Body of pancreas (tissue), 4 donors: Measurements from ENCODE around the gene PRUNE2. TPM values are rescaled to one million over a fixed set of nuclear protein-coding genes. Genes with fewer than 3 reads are reported as not detected.

Experiments
- ATAC-seq: fragments of 150-250 bp; one replicate; pipeline ENCODE4 v1.9.1; 2016
- DNase-seq, 4 donors: peaks; one replicate each; pipeline ENCODE4 v3.0.0-alpha.2; 2019
- H3K27ac ChIP-seq, 4 donors: fragments of 200-600 bp; sonication (generic); 1 replicate in 3 of 4; 2 replicates in 1 of 4; pipeline versions ENCODE4 v1.5.1 to v1.6.1; 2016 to 2019; ENCODE audit warnings: mild to moderate bottlenecking in 1 of 4, mixed read lengths in 1 of 4, moderate library complexity in 1 of 4
- H3K27me3 ChIP-seq, 2 donors: fragments of 200-600 bp; sonication (generic); one replicate each; pipeline ENCODE4 v1.6.0; 2016; ENCODE audit warnings: mild to moderate bottlenecking in 1 of 2
- H3K36me3 ChIP-seq, 2 donors: fragments of 200-600 bp; sonication (generic); replicated peaks in 1 of 2; 2 replicates each; pipeline ENCODE4 v1.5.1; 2016; ENCODE audit warnings: low read depth in 2 of 2; ENCODE audit not compliant: insufficient read depth in 1 of 2
- H3K4me1 ChIP-seq: fragments of 200-600 bp; sonication (generic); one replicate; pipeline ENCODE4 v1.6.0; 2016
- H3K4me3 ChIP-seq, 2 donors: fragments of 200-600 bp; sonication (generic); 1 replicate in 1 of 2; 2 replicates in 1 of 2; pipeline ENCODE4 v1.5.1; 2016 to 2019
- H3K9me3 ChIP-seq, 3 donors: fragments of 200-600 bp; sonication (generic); 1 replicate in 2 of 3; 2 replicates in 1 of 3; pipeline ENCODE4 v1.5.1; 2016
- POLR2A ChIP-seq, 3 donors: fragments of 450-650 bp; IDR thresholded peaks; one replicate each; pipeline ENCODE4 v1.6.1; 2016; ENCODE audit warnings: antibody characterized with exemption in 3 of 3, mild to moderate bottlenecking in 2 of 3
- WGBS, 2 donors: methylation state at CpG; one replicate each; pipeline ENCODE4 v1.1.5; 2017; 5-methylcytosine and 5-hydroxymethylcytosine counted together
- intact Hi-C: fragments of 100-400 bp; cut with DNase I; formaldehyde crosslinking; loops from one replicate; pipeline ENCODE4 v1.15.1; 2023
- total RNA-seq, 2 donors: library from RNA; depleted of rRNA; stranded (reverse); fragments of >200 nt; gene quantifications; one replicate each; pipeline ENCODE4 v1.1.0, GENCODE V29; 2016
- TF ChIP-seq, protein P1 (sequence below), 7 experiments: fragments of 450-650 bp in 4 of 7; fragments of 200-600 bp in 3 of 7; sonication (generic) in 3 of 7; IDR thresholded peaks; one replicate each; pipeline ENCODE4 v1.5.1; 2016 to 2019; ENCODE audit warnings: antibody characterized with exemption in 7 of 7

The PRUNE2 gene
- total RNA-seq, 2 donors from 2014 or later: 3.9 to 15.2 TPM

DNA sequence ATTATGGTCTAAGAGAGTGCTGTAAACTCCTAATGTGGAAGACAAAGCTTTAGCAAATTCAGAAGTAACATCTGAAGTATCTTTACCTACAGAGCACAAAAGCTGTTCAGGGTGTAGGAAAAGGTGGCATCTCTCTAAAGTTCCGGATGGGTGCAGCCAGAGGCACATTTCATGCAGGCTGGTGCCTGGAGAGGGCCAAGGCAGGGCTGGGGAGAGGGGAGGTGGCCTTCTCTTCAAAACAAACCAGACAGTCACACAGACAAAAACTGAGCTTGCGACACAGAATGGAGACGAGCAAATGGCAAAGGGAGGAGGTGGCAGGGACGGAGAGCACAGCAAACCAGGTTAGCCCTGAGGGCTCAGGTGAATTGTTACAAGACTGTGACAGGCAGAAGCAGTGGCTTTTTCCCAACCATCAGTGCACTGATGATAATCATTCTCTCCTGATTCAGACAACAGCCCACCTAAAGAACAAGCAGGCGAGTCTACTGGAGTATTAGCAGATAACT lies 263.2 kb downstream of the PRUNE2 start:
- H3K9me3 ChIP-seq: no peaks in the 10 kb centered on the region
- TF ChIP-seq POLR2A (IDR thresholded peaks at IDR 0.05): no peak
- TF ChIP-seq, protein P1, sequence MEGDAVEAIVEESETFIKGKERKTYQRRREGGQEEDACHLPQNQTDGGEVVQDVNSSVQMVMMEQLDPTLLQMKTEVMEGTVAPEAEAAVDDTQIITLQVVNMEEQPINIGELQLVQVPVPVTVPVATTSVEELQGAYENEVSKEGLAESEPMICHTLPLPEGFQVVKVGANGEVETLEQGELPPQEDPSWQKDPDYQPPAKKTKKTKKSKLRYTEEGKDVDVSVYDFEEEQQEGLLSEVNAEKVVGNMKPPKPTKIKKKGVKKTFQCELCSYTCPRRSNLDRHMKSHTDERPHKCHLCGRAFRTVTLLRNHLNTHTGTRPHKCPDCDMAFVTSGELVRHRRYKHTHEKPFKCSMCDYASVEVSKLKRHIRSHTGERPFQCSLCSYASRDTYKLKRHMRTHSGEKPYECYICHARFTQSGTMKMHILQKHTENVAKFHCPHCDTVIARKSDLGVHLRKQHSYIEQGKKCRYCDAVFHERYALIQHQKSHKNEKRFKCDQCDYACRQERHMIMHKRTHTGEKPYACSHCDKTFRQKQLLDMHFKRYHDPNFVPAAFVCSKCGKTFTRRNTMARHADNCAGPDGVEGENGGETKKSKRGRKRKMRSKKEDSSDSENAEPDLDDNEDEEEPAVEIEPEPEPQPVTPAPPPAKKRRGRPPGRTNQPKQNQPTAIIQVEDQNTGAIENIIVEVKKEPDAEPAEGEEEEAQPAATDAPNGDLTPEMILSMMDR (IDR thresholded peaks at IDR 0.05): no peak
- ATAC-seq (no peak), DNase-seq (no peak)
- no peaks in the 10 kb centered on the region for H3K36me3 ChIP-seq
- intact Hi-C loops: no loop called here
- 84 to 91% methylated on average over 5 of the region's 5 CpGs for WGBS, 2 donors
- no peaks in the 10 kb centered on the region for H3K27me3 ChIP-seq
- no peaks in the 10 kb centered on the region for H3K4me1 ChIP-seq
- H3K4me3 ChIP-seq: no peak overlapping the region
- no peak overlapping the region for H3K27ac ChIP-seq

DNA sequence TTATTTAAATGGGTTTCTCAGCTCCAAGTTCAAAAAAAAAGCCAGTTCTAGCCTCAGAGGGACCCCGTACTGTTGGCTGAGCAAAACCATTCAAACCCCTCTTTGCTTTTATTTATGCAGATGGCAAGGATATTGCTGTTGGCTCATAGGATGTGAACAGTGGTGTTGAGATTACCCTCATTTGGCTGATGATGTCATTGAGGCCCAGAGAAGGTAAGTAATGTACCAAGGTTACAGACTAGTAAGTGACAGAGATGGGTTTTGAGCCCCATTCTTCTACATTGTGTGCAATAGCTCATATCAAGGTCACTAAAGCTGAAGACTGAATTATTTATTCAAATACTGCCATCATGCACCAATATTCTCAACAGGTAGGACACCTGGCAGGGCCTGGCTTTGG lies 263.8 kb downstream of the PRUNE2 start:
- H3K4me3 ChIP-seq: no peak overlapping the region
- no peak overlapping the region for H3K27ac ChIP-seq
- intact Hi-C loops: no loop called here
- TF ChIP-seq POLR2A (IDR thresholded peaks at IDR 0.05): no peak
- TF ChIP-seq, protein P1 (IDR thresholded peaks at IDR 0.05): no peak
- no peaks in the 10 kb centered on the region for H3K27me3 ChIP-seq
- WGBS, 2 donors: 93 to 100% methylated on average over 1 of the region's 1 CpG
- no peak for DNase-seq
- H3K36me3 ChIP-seq: no peaks in the 10 kb centered on the region
- H3K4me1 ChIP-seq: no peaks in the 10 kb centered on the region
- H3K9me3 ChIP-seq: no peaks in the 10 kb centered on the region
- no peak for ATAC-seq

DNA sequence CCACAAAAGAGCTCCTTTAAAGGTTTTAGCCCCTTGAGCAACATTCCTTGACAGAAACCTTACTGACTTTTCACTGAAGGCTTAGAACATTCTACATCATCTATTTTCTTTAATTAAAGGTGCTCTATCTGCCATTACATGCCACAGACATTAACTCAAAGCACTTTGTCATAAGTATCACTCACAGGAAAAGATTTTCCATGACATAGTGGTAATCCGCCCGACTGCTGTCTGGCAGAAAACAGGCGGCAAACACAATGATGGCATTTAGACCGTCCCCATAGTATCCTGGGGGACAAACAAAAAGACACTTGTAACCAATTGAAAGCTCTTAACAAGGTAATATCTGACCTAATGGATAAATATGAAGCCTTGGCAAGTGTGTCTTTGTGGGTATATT lies 267.9 kb downstream of the PRUNE2 start:
- ATAC-seq (no peak), DNase-seq (no peak)
- 86 to 93% methylated on average over 4 of the region's 4 CpGs for WGBS, 2 donors
- H3K4me3 ChIP-seq: no peak overlapping the region
- peaks cover 11% of the 10 kb centered on the region for H3K4me1 ChIP-seq
- H3K36me3 ChIP-seq: no peaks in the 10 kb centered on the region
- H3K27me3 ChIP-seq: no peaks in the 10 kb centered on the region
- intact Hi-C loops: no loop called here
- H3K27ac ChIP-seq: no peak overlapping the region
- no peaks in the 10 kb centered on the region for H3K9me3 ChIP-seq
- TF ChIP-seq POLR2A (IDR thresholded peaks at IDR 0.05): no peak
- TF ChIP-seq, protein P1 (IDR thresholded peaks at IDR 0.05): no peak

DNA sequence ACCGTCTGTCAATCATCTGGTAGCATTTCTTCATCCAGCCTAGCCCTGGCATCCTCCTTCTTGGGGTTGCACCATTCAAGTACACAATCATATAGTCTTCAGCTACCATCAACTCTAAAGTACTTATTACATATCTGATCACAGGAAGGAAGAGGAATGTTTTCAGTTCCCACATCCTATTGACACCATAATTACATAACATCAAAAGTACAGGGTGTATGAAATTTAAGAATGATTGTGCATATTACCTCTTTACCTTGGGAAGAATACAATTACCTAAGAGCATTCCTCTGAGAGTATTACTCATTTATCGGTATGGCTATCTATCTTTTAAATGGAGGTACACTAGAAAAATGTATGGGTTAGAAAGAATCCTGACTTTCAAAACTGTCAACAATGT lies 268.5 kb downstream of the PRUNE2 start:
- Histone ChIP-seq H3K9me3 (no peaks in the 10 kb centered on the region), H3K36me3 (no peaks in the 10 kb centered on the region)

More for the DNA sequence above, 268.5 kb downstream of the PRUNE2 start:
- no peak for DNase-seq
- Histone ChIP-seq H3K27ac (no peak overlapping the region), H3K4me1 (peaks cover 11% of the 10 kb centered on the region), H3K4me3 (no peak overlapping the region), H3K27me3 (no peaks in the 10 kb centered on the region)
- no peak for ATAC-seq
- 84 to 85% methylated on average over 2 of the region's 2 CpGs for WGBS, 2 donors
- intact Hi-C loops: no loop called here
- TF ChIP-seq, protein P1 (IDR thresholded peaks at IDR 0.05): no peak
- no peak for TF ChIP-seq POLR2A (IDR thresholded peaks at IDR 0.05)
